Astrocyte (in vitro differentiated cells and primary cell): ENCODE data around the gene SENP3. TPM values are rescaled to one million over a fixed set of nuclear protein-coding genes. Genes with fewer than 3 reads are reported as not detected.

Source experiments
- DNase-seq: peaks from one replicate; pipeline ENCODE4 v3.0.0-alpha.2; 2010; ENCODE audit warnings: low read depth
- FAIRE-seq: peaks from 2 replicates; lab custom pipeline; 2011; peaks lifted over from hg19 to GRCh38; lab: Jason Lieb, UNC
- H2AFZ ChIP-seq: 2 replicates; pipeline ENCODE4 v1.6.0; 2012; ENCODE audit warnings: low read depth, low read length, inconsistent platforms
- H3K27ac ChIP-seq: 2 replicates; pipeline ENCODE4 v1.5.1; 2011; ENCODE audit warnings: low read depth, low read length, inconsistent platforms
- H3K27me3 ChIP-seq: 2 replicates; pipeline ENCODE4 v1.6.0; 2011; ENCODE audit warnings: low read length, inconsistent platforms; ENCODE audit not compliant: insufficient read depth
- H3K36me3 ChIP-seq: 2 replicates; pipeline ENCODE4 v1.5.1; 2011; ENCODE audit warnings: low read length, inconsistent platforms; ENCODE audit not compliant: insufficient read depth
- H3K4me1 ChIP-seq: 2 replicates; pipeline ENCODE4 v1.5.1; 2011; ENCODE audit warnings: low read length, inconsistent platforms; ENCODE audit not compliant: insufficient read depth
- H3K4me2 ChIP-seq: 2 replicates; pipeline ENCODE4 v1.6.0; 2012; ENCODE audit warnings: low read length, inconsistent platforms
- H3K4me3 ChIP-seq: 2 replicates; pipeline ENCODE4 v1.5.1; 2011; ENCODE audit warnings: low read depth, mild to moderate bottlenecking, low read length, inconsistent platforms; ENCODE audit not compliant: insufficient read depth
- H3K79me2 ChIP-seq: 2 replicates; pipeline ENCODE4 v1.6.0; 2012; ENCODE audit warnings: mild to moderate bottlenecking, low read length, inconsistent platforms; ENCODE audit not compliant: insufficient read depth
- H3K9ac ChIP-seq: 2 replicates; pipeline ENCODE4 v1.6.0; 2012; ENCODE audit warnings: mild to moderate bottlenecking, low read length, inconsistent platforms
- H3K9me3 ChIP-seq: 2 replicates; pipeline ENCODE4 v1.5.1; 2012; ENCODE audit warnings: low read depth, mild to moderate bottlenecking, low read length, inconsistent platforms; ENCODE audit not compliant: insufficient read depth
- H4K20me1 ChIP-seq: 2 replicates; pipeline ENCODE4 v1.6.0; 2012; ENCODE audit warnings: low read length, inconsistent platforms; ENCODE audit not compliant: insufficient read depth
- H3K27ac Mint-ChIP-seq: one replicate; pipeline ENCODE4 v1.8.0; 2021; ENCODE audit warnings: mild to moderate bottlenecking, mixed read lengths; ENCODE audit not compliant: unreplicated experiment
- H3K27me3 Mint-ChIP-seq: one replicate; pipeline ENCODE4 v1.8.0; 2021; ENCODE audit warnings: low read depth, mixed read lengths; ENCODE audit not compliant: unreplicated experiment
- H3K36me3 Mint-ChIP-seq: one replicate; pipeline ENCODE4 v1.8.0; 2021; ENCODE audit warnings: low read depth, mixed read lengths; ENCODE audit not compliant: unreplicated experiment
- H3K4me1 Mint-ChIP-seq: one replicate; pipeline ENCODE4 v1.8.0; 2021; ENCODE audit warnings: low read depth, mixed read lengths; ENCODE audit not compliant: unreplicated experiment
- H3K4me3 Mint-ChIP-seq: one replicate; pipeline ENCODE4 v1.8.0; 2021; ENCODE audit warnings: mild to moderate bottlenecking, moderate library complexity, mixed read lengths; ENCODE audit not compliant: unreplicated experiment
- H3K9me3 Mint-ChIP-seq: one replicate; pipeline ENCODE4 v1.8.0; 2021; ENCODE audit warnings: mild to moderate bottlenecking, mixed read lengths; ENCODE audit not compliant: unreplicated experiment
- CTCF ChIP-seq: IDR thresholded peaks from 2 replicates; pipeline ENCODE4 v1.5.1; 2011; ENCODE audit warnings: low read depth, mild to moderate bottlenecking, inconsistent platforms, low read length, moderate library complexity; ENCODE audit not compliant: insufficient read depth
- EZH2 ChIP-seq: IDR thresholded peaks from 2 replicates; pipeline ENCODE4 v1.6.1; 2012; ENCODE audit warnings: mild to moderate bottlenecking, low read length, inconsistent platforms; ENCODE audit not compliant: insufficient read depth
- total RNA-seq: library from RNA; stranded (reverse); gene quantifications from 2 replicates; pipeline ENCODE4 v1.2.1, GENCODE V29; 2021

The SENP3 gene
- total RNA-seq, 1 donor from 2014 or later = 51.4 TPM

GRCh38 chr17:7559320-7560171 is 2.2 kb upstream of the SENP3 start:
- Histone ChIP-seq H3K9ac (peak overlapping the region; percentile 88), H3K4me3 (no peak overlapping the region), H3K36me3 (peaks cover 1% of the 10 kb centered on the region), H2AFZ (no peak overlapping the region), H3K27me3 (no peaks in the 10 kb centered on the region), H3K9me3 (no peaks in the 10 kb centered on the region), H3K27ac (no peak overlapping the region), H3K79me2 (peaks cover 28% of the 10 kb centered on the region), H3K4me1 (peaks cover 25% of the 10 kb centered on the region), H4K20me1 (peaks cover 9% of the 10 kb centered on the region), H3K4me2 (no peak overlapping the region)
- Mint-ChIP-seq H3K4me3 (peak overlapping the region; percentile 89), H3K36me3 (no peaks in the 10 kb centered on the region), H3K9me3 (no peaks in the 10 kb centered on the region), H3K4me1 (peaks cover 17% of the 10 kb centered on the region), H3K27me3 (no peaks in the 10 kb centered on the region), H3K27ac (peak overlapping the region; percentile 53)
- DNase-seq (no peak), FAIRE-seq (no peak)
- no peak for TF ChIP-seq EZH2
- no peak for TF ChIP-seq CTCF

- Mint-ChIP-seq H3K9me3 (no peaks in the 10 kb centered on the region), H3K36me3 (peaks cover 3% of the 10 kb centered on the region), H3K27me3 (no peaks in the 10 kb centered on the region), H3K4me1 (peaks cover 17% of the 10 kb centered on the region), H3K4me3 (peak overlapping the region; percentile 89), H3K27ac (peak overlapping the region; percentile 75)
- Histone ChIP-seq H3K27me3 (no peaks in the 10 kb centered on the region), H3K4me1 (peaks cover 25% of the 10 kb centered on the region), H2AFZ (peak overlapping the region; percentile 92), H4K20me1 (peaks cover 17% of the 10 kb centered on the region), H3K9ac (peak overlapping the region; percentile 88), H3K4me3 (peak overlapping the region; percentile 88), H3K9me3 (no peaks in the 10 kb centered on the region), H3K27ac (peak overlapping the region; percentile 17), H3K79me2 (peaks cover 36% of the 10 kb centered on the region), H3K4me2 (peak overlapping the region; percentile 100), H3K36me3 (peaks cover 10% of the 10 kb centered on the region)
- FAIRE-seq (no peak), DNase-seq (peak; percentile 36)
- TF ChIP-seq EZH2 = no peak
- TF ChIP-seq CTCF = peak; percentile 64
Observed at GRCh38 chr17:7560172-7561027, 1.3 kb upstream of the SENP3 start.
